Stimulated activated CD8-positive, alpha-beta memory T cell treated with anti-CD3 and anti-CD28 coated beads, Interleukin-7, amount 100 ng/mL, for 48 hours (primary cell): ENCODE measurements around the gene JHY.
"Not testable (repeated sequence)": the region's sequence is repeated elsewhere in the genome, so short reads cannot be mapped to it uniquely, and the experiment has no call there.

Experiments used
- DNase-seq, 2 donors: peaks; one replicate each; pipeline ENCODE4 v3.0.0-alpha.2; 2020; ENCODE audit warnings: low read depth in 1 of 2; ENCODE audit errors: extremely low read depth in 1 of 2

The JHY gene

GRCh38 chr11:122882189-122882856 is at the start of gene JHY:
TSS of gene JHY (plus strand) at chr11:122882759. CDS start at chr11:122885850, 3,091 bp downstream.
- peak in 1 of 2 donors; percentile 10 for DNase-seq

- no peak for DNase-seq
Measured at GRCh38 chr11:122833846-122834464, 48.6 kb upstream of the JHY start.

- no peak for DNase-seq
Measured at GRCh38 chr11:122836916-122837315, 45.6 kb upstream of the JHY start.

DNA sequence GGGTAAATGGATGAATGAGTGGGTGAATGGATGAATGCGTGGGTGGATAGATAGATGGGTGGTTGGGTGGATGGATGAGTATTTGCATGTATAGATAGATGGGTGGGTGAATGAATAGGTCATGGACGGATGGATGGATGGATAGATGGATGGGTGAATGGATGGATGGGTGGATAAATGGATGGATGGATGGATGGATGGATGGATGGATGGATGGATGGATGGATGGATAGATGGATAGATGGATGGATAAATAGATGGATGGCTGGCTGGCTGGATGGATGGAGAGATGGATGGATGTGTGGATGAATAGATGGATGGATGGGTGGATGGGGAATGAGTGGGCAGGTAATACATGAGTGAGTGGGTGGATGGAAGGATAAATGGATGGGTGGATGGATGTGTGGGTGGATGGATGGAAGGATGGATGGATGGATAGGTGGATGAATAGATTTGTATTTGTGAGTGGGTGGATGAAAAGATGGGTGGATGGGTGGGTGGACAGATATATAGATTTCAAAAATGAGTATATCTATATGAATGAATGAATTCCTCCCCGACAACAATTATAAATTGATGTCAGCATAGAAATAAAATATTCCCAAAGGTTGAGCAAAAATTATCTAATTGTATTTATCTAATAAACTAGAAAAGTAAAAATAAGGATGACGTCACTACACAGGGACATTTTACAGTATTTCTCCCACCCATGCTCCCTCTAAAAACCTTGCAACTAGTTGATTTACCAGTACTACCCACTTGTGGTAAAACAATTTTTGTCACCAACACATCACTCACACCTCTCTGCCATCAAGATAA is 44.8 kb upstream of the JHY start:
- DNase-seq: no peak

GRCh38 chr11:122843281-122844141 is 39.0 kb upstream of the JHY start:
- peak in 1 of 2 donors; percentile 59 for DNase-seq

DNA sequence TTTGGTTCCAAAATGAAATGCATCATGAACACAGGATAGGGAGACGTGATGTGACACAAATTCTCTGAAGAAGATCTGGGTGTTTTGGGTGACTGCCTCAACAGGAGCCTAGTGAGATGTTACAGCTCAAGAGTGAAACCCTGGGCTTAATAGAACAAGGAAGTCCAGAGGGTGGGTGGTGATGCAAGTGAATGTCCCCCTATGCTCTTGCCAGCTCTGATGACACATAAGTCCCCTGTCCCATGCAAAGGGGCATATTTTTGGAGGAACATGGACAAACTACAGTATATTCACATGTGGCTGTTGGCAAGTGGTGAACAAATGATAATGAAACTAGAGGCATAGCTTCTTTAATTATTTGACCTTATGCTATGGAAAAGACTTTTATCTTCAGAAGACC is 35.1 kb upstream of the JHY start:
- no peak for DNase-seq

DNA sequence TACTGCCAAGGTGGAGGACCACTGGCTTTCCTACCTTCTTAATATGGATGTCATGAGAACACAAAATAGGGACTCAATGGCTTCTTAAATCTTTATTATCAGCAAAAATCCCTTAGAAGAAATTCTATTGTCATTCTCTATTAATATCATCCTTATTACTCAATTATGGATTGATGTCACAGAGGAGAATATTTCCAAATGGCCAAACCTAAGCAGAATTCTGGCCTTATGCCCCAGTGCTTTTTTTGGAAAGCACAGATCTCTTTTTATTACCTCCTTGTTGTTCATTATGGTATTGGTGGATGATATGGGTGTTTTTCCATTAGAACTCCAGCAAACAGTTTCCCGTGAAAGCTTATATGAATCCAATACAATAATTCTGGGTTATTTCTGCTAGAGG is 34.4 kb upstream of the JHY start:
- no peak for DNase-seq

- DNase-seq: peak; percentile 64 to 75
Measured at GRCh38 chr11:122850076-122850631, 32.4 kb upstream of the JHY start.

- no peak for DNase-seq
Measured at GRCh38 chr11:122851366-122851966, 31.1 kb upstream of the JHY start.

GRCh38 chr11:122852074-122852795 is 30.3 kb upstream of the JHY start:
- peak in 1 of 2 donors; percentile 44 for DNase-seq

DNA sequence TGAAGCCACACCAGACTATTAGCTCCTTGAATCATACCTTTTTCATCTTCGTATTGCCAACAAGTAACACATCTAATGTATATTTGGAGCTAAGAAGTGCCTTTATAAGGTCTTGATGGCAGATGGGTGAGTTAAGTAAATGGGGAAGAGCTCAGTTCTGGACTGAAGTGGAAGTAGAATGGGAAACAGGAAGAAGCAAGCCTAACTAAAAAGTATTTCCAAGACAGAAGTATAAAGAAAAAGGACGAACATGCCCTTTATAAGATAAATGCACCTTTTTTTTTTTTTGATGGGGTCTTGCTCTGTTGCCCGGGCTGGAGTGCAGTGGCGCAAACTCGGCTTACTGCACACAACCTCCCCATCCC is 29.8 kb upstream of the JHY start:
- no peak for DNase-seq

GRCh38 chr11:122853261-122853660 is 29.3 kb upstream of the JHY start:
- no peak for DNase-seq

- no peak for DNase-seq
Measured at GRCh38 chr11:122853971-122854446, 28.6 kb upstream of the JHY start.

- DNase-seq: no peak
Measured at GRCh38 chr11:122861631-122862030, 20.9 kb upstream of the JHY start.

DNA sequence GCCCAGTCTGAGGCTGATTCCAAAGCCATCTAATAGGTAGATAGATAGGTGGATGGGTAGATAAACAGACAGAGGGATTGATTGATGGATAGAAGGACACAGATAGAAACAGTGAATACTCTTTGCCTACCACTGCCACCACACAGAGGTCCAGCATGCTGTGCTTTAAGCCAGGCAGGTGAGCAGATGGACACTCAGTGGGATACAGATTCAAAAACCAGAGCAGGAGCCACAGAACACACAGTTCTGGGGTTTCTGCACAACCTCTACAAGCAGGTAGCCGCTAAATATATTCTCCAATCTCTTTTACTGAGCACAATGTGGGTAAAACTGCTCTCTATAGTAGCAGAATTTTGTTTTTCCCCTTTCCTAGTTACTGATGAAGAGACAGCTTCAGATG is 20.5 kb upstream of the JHY start:
- DNase-seq: no peak

DNA sequence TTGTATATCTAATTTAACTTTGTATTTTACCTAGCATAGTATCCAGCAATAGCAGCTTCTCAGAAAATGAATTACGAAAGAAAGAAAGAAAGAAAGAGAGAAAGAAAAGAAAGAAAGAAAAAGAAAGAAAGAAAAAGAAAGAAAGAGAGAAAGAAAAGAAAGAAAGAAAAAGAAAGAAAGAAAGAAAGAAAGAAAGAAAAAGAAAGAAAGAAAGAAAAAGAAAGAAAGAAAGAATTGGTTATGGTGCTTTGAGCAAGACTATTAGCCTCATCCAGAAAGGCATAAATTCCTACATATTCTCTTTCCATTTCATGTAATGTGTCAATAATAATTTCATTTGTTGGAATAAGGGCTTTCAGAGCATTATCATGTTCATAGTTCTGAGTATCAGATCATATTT is 19.4 kb upstream of the JHY start:
- DNase-seq: not testable (repeated sequence)

GRCh38 chr11:122863704-122864326 is 18.7 kb upstream of the JHY start:
- no peak for DNase-seq

- no peak for DNase-seq
Measured at GRCh38 chr11:122864386-122865115, 18.0 kb upstream of the JHY start.
